Fibroblast of the aortic adventitia (primary cell): ENCODE results near the gene WWC2. TPM values are rescaled to one million over a fixed set of nuclear protein-coding genes. Genes with fewer than 3 reads are reported as not detected.

Experiments
- DNase-seq: peaks from one replicate; pipeline ENCODE4 v3.0.0-alpha.2; 2010; ENCODE audit warnings: low read depth
- H3K4me3 ChIP-seq: 2 replicates; pipeline ENCODE4 v1.5.1; 2011; ENCODE audit warnings: low read depth, mild to moderate bottlenecking, control low read depth, low read length, moderate library complexity
- CTCF ChIP-seq: IDR thresholded peaks from 2 replicates; pipeline ENCODE4 v1.5.1; 2011; ENCODE audit warnings: mild to moderate bottlenecking, low read length, control low read depth, inconsistent platforms; ENCODE audit not compliant: insufficient read depth
- total RNA-seq: library from RNA; depleted of rRNA; stranded (reverse); fragments of >200 nt; gene quantifications from 2 replicates; pipeline ENCODE4 v1.2.3, GENCODE V29; 2012; ENCODE audit warnings: low replicate concordance

The WWC2 gene
- total RNA-seq, 1 donor = 21.5 TPM

GRCh38 chr4:183170894-183171293 lies 71.8 kb downstream of the WWC2 start:
- no peak for DNase-seq
- no peak for TF ChIP-seq CTCF
- no peak overlapping the region for H3K4me3 ChIP-seq

- no peak for DNase-seq
- no peak for TF ChIP-seq CTCF
- H3K4me3 ChIP-seq = no peak overlapping the region
Measured at GRCh38 chr4:183171484-183172267, 72.6 kb downstream of the WWC2 start.

- no peak overlapping the region for H3K4me3 ChIP-seq
- DNase-seq = no peak
- TF ChIP-seq CTCF = no peak
Measured at GRCh38 chr4:183172881-183173280, 73.8 kb downstream of the WWC2 start.

- TF ChIP-seq CTCF = no peak
- peak overlapping the region; percentile 13 for H3K4me3 ChIP-seq
- peak; percentile 63 for DNase-seq
Measured at GRCh38 chr4:183173580-183174526, 74.8 kb downstream of the WWC2 start.

- no peak overlapping the region for H3K4me3 ChIP-seq
- peak; percentile 78 for DNase-seq
- no peak for TF ChIP-seq CTCF
Measured at GRCh38 chr4:183175631-183176232, 76.7 kb downstream of the WWC2 start.

GRCh38 chr4:183177001-183177400 lies 77.9 kb downstream of the WWC2 start:
- no peak for TF ChIP-seq CTCF
- H3K4me3 ChIP-seq = no peak overlapping the region
- no peak for DNase-seq
